Activated CD4-positive, alpha-beta T cell treated with anti-CD3 and anti-CD28 coated beads, Interleukin-2, Interleukin-4, amounts not matched to agents 100 ng/mL and 50 ng/mL, durations not matched to agents 16 hours and 8 hours (primary cell): ENCODE data around the gene PHLPP2.
"Not testable (repeated sequence)": the region's sequence is repeated elsewhere in the genome, so short reads cannot be mapped to it uniquely, and the experiment has no call there.

Experiments
- DNase-seq: peaks from one replicate; pipeline ENCODE4 v3.0.0-alpha.2; 2020; ENCODE audit warnings: low spot score

Gene PHLPP2

GRCh38 chr16:71712501-71712900 lies 12.0 kb downstream of the PHLPP2 start:
- no peak for DNase-seq

GRCh38 chr16:71711789-71712188 lies 12.7 kb downstream of the PHLPP2 start:
- DNase-seq, result peak; percentile 8

DNA sequence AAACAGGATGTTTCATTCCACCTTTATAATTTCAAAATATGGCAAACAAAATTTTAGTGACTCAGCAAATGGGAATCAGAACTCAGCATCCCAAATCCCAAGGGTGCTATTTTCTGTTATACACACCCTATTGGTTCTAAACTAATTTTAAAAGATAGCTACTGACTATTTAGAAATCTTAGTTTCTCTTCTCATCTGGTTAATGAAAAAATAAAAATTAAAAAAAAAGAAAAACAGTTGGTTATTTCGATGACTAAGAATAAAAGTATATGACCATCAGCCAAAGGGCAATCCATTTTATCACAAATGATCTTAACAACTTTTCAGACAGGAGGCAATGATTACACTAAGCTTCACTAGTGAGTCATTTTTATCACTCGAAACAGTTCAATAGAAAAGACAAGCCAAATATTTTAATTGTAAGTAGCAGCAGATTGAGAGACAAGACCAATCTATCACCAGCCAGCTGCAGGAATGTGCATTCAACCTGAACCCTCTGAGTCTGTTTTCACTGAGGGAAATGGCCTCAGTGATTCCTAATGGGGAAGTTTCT lies 15.2 kb downstream of the PHLPP2 start:
- DNase-seq, result peak; percentile 3

DNA sequence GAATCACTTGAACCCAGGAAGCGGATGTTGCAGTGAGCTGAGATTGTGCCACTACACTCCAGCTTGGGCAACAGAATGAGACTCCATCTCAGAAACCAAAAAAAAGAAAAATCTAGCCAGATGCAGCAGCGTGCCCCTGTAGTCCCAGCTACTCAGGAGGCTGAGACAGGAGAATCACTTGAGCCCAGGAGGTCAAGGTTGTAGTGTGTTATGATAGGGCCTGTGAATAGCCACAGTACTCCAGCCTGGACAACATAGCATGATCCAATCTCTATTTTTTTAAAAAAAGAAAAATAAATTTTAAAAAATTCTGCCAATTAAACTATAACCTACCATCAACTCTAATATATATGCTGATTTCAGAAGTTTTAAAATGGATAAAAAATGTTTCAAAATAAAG lies 15.8 kb downstream of the PHLPP2 start:
- DNase-seq, result no peak

- no peak for DNase-seq
Observed at GRCh38 chr16:71707199-71707598, 17.3 kb downstream of the PHLPP2 start.

GRCh38 chr16:71706046-71706445 lies 18.5 kb downstream of the PHLPP2 start:
- DNase-seq, result no peak

- DNase-seq, result no peak
Observed at GRCh38 chr16:71703333-71703732, 21.2 kb downstream of the PHLPP2 start.

- DNase-seq, result no peak
Observed at GRCh38 chr16:71700831-71701230, 23.7 kb downstream of the PHLPP2 start.

DNA sequence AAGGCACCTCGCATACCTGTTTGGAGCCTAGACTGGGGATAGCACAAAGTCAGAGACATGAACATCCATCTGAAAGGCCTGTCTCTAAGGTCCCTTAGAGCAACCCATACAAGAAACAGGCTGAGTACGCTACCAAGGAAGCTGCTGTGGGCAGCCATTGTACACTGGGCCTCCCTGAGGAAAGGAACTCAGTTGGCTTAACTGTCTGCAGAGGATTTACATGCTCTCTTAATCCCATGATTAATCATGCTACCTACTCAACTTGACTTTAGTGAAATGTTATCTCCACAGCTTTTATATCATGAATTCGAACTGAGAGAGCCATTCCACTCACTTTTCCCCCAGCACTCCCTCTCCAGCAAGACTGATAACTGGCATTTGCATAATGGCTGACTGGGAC lies 26.0 kb downstream of the PHLPP2 start:
- no peak for DNase-seq

GRCh38 chr16:71693164-71693563 lies 31.3 kb downstream of the PHLPP2 start:
- no peak for DNase-seq

- no peak for DNase-seq
Observed at GRCh38 chr16:71689901-71690300, 34.6 kb downstream of the PHLPP2 start.

DNA sequence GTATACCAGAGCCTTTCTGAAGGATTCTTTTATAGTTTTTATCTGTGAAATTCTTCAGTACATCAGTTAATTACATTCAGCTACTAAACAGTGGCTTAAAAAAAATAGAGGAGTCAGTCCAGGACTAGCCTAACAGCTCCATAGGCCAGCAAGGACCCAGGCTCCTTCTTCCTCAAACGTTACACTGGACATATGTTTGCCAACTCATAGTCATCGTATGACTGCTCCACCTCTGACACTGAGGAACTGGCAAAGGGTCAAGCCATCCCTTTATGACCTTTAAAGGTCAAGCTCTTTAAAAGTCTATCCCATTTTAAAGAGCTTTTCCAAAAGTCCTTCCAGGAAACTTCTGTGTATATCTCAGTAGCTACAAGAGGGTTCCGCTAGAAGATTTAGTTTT lies 36.6 kb downstream of the PHLPP2 start:
- DNase-seq, result no peak

DNA sequence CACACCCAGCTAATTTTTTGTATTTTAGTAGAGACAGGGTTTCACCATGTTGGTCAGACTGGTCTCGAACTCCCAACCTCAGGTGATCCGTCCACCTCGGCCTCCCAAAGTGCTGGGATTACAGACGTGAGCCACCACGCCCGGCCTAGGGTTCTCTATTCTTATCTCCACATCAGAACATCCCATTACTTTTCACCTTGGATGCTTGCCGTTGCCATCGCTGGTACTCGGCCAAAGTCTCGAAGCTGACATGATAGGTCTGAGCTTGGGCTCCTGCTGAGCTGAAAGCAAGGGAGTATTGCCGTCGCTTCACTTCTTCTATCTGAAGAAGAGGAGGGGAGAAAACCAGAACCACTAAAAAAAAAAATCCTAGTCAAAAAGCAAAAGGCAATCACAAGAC lies 40.2 kb downstream of the PHLPP2 start:
- not testable (repeated sequence) for DNase-seq

DNA sequence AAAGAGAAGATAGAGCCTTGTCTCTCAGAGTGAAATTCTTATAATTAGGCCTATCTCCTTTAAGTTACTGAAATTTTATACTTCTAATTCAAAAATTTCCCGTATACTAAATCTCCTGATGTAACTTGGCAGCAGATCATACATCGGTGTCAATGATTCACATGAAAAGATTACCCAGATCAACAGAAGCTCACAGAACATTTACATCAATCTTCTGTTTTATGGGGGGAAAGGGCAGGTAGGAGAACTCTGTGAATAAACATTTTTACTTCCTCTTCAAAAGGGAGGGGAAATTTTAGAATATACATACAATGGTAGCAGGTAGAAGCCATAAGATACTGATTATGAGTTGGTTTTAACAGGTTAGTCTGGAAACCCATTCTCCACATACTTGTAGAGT lies 43.1 kb downstream of the PHLPP2 start:
- no peak for DNase-seq

DNA sequence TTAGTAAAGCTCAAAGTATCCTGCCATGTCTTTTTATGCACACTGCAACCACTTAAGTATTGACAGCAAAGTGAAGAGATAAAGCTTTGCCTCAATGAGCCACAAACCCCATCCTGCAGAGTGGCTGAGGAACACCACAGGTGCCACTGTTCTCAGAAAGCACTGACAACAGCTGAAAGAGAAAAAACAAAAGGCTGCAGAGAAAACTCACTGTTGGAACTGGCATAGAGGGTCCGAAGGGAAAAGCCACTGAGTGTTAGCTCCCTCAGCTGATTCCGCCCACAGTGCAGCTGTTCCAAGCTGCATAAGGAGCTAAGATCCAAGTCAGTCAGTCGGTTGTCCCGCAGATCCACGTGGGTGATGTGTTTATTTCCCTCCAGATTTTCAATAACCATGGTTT lies 48.3 kb downstream of the PHLPP2 start:
- DNase-seq, result no peak

DNA sequence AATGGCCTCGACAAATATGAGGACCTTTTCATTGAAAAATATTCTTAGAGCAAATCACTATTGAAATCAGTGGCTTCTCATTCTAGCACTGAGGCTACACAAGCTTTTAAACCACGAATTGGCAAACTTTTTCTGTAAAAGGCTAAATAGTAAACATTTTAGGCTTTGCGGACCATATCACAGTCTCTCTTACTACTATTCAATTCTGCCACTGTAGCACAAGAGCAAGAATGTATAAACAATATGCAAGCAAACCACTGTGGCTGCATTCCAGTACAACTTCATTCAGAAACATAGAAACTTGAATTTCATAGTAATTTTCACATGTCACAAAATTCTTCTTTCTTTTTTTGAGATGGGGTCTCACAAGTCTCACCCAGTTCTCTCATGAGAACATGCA lies 49.1 kb downstream of the PHLPP2 start:
- DNase-seq, result no peak

GRCh38 chr16:71674229-71674628 lies 50.3 kb downstream of the PHLPP2 start:
- DNase-seq, result no peak

GRCh38 chr16:71673582-71673973 lies 50.9 kb downstream of the PHLPP2 start:
- no peak for DNase-seq

DNA sequence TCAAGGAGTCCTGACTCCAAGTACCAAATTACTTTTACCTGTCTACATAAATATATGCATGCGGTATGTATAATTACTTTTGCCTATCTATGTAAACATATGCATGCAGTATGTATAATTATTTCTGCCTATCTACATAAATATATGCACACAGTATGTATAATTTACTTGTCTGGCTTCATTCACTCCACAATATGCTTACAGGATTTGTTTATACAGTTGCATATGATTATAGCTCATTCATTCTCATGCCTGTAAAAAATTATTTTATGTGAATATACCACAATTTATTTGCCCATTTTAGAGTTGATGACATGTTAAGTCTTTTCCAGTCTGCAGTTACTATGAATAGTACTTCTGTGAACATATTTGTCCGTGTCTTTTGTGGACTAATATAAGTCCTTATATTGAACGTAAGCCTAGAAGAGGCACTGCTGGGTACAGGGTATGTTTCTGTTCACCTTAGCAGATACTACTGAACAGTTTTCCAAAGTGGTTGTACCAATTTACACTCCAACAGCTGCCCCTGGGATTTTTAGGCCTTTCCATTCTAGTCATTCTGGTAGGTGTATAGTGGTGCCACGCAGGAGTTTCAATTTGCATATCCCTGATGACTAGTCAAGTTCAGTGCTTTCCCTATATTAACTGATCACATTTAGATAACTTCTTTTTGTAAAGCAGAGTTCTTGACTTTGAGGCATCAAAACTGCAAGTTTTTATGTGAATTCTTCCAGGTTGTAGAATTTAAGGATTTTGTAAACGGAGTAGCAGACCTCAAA lies 51.5 kb downstream of the PHLPP2 start:
- peak; percentile 22 for DNase-seq

- no peak for DNase-seq
Observed at GRCh38 chr16:71672125-71672524, 52.4 kb downstream of the PHLPP2 start.

GRCh38 chr16:71671165-71671564 lies 53.3 kb downstream of the PHLPP2 start:
- no peak for DNase-seq

- no peak for DNase-seq
Observed at GRCh38 chr16:71670537-71670936, 54.0 kb downstream of the PHLPP2 start.

GRCh38 chr16:71669926-71670536 lies 54.5 kb downstream of the PHLPP2 start:
- no peak for DNase-seq
